NCI-H2029 (cell line): ENCODE data around the gene ZNF783.
"Not testable (repeated sequence)": the region's sequence is repeated elsewhere in the genome, so short reads cannot be mapped to it uniquely, and the experiment has no call there.

Experiments
- DNase-seq: peaks from one replicate; lab custom pipeline; 2025; lab: John Stamatoyannopoulos, UW

Gene ZNF783

GRCh38 chr7:149261829-149262617 lies at the start of gene ZNF783:
Gene ZNF783, plus strand, starts transcription at chr7:149262196. Its CDS starts 138 bp downstream, at chr7:149262334.
- DNase-seq: peak; percentile 81

GRCh38 chr7:149214020-149214720 lies 47.8 kb upstream of the ZNF783 start:
- DNase-seq: no peak

- no peak for DNase-seq
Observed at GRCh38 chr7:149216402-149216801, 45.6 kb upstream of the ZNF783 start.

- no peak for DNase-seq
Observed at GRCh38 chr7:149217570-149217969, 44.4 kb upstream of the ZNF783 start.

GRCh38 chr7:149218469-149219420 lies 43.3 kb upstream of the ZNF783 start:
- no peak for DNase-seq

- no peak for DNase-seq
Observed at GRCh38 chr7:149220534-149220933, 41.5 kb upstream of the ZNF783 start.

- no peak for DNase-seq
Observed at GRCh38 chr7:149223176-149223575, 38.8 kb upstream of the ZNF783 start.

GRCh38 chr7:149223761-149224160 lies 38.2 kb upstream of the ZNF783 start:
- no peak for DNase-seq

GRCh38 chr7:149224352-149224751 lies 37.6 kb upstream of the ZNF783 start:
- no peak for DNase-seq

- no peak for DNase-seq
Observed at GRCh38 chr7:149225106-149225505, 36.9 kb upstream of the ZNF783 start.

- no peak for DNase-seq
Observed at GRCh38 chr7:149225656-149226055, 36.3 kb upstream of the ZNF783 start.

- not testable (repeated sequence) for DNase-seq
Observed at GRCh38 chr7:149226366-149226765, 35.6 kb upstream of the ZNF783 start.

GRCh38 chr7:149226840-149227494 lies 35.0 kb upstream of the ZNF783 start:
- no peak for DNase-seq

GRCh38 chr7:149228831-149229471 lies 33.0 kb upstream of the ZNF783 start:
- no peak for DNase-seq

- DNase-seq: no peak
Observed at GRCh38 chr7:149229526-149229925, 32.5 kb upstream of the ZNF783 start.

- no peak for DNase-seq
Observed at GRCh38 chr7:149232362-149232761, 29.6 kb upstream of the ZNF783 start.

GRCh38 chr7:149233655-149234204 lies 28.3 kb upstream of the ZNF783 start:
- not testable (repeated sequence) for DNase-seq

- no peak for DNase-seq
Observed at GRCh38 chr7:149237502-149237901, 24.5 kb upstream of the ZNF783 start.

GRCh38 chr7:149238051-149238450 lies 23.9 kb upstream of the ZNF783 start:
- DNase-seq: no peak

- DNase-seq: peak; percentile 81
Observed at GRCh38 chr7:149239345-149240143, 22.5 kb upstream of the ZNF783 start, which contains the start of gene ZNF212. Gene ZNF212, plus strand, starts transcription at chr7:149239651. Its CDS starts 128 bp downstream, at chr7:149239779.
